Measurements from ENCODE around the gene ATP6V1G1. TPM values are rescaled to one million over a fixed set of nuclear protein-coding genes. Genes with fewer than 3 reads are reported as not detected.
"Not testable (repeated sequence)": the region's sequence is repeated elsewhere in the genome, so short reads cannot be mapped to it uniquely, and the experiment has no call there.

Gene ATP6V1G1
- polyA plus RNA-seq, 4 donors: 89.7 to 148 (median 97.6) TPM

GRCh38 chr9:114565204-114565603, 22.4 kb upstream of the ATP6V1G1 start:
- DNase-seq (no peak), FAIRE-seq (no peak)
- no peaks in the 10 kb centered on the region for H3K4me1 ChIP-seq (ENCODE audit: control insufficient read depth in 3 of 3, insufficient read depth in 2 of 3, low read depth in 1 of 3, low read length in 2 of 3)
- 77 to 82% (median 79%) methylated on average over 3 of the region's 3 CpGs for WGBS, 3 donors
- H3K27ac ChIP-seq (ENCODE audit: low read depth in 1 of 3, low read length in 2 of 3): no peak overlapping the region
- H3K4me3 ChIP-seq (ENCODE audit: low read depth in 1 of 3, low read length in 3 of 3): no peak overlapping the region
- H3K27me3 ChIP-seq (ENCODE audit: control insufficient read depth in 3 of 3, insufficient read depth in 3 of 3, low read length in 3 of 3): no peaks in the 10 kb centered on the region
- H3K9me3 ChIP-seq (ENCODE audit: control insufficient read depth in 2 of 2, insufficient read depth in 1 of 2, low read depth in 1 of 2, low read length in 1 of 2): no peaks in the 10 kb centered on the region
- no peaks in the 10 kb centered on the region for H3K36me3 ChIP-seq (ENCODE audit: control insufficient read depth in 3 of 3, insufficient read depth in 2 of 3, low read depth in 1 of 3, low read length in 3 of 3)

GRCh38 chr9:114570742-114571141, 16.8 kb upstream of the ATP6V1G1 start:
- DNase-seq: no peak
- FAIRE-seq: no peak
- Histone ChIP-seq H3K4me3 (ENCODE audit: low read depth in 1 of 3, low read length in 3 of 3) (no peak overlapping the region), H3K27ac (ENCODE audit: low read depth in 1 of 3, low read length in 2 of 3) (no peak overlapping the region), H3K9me3 (ENCODE audit: control insufficient read depth in 2 of 2, insufficient read depth in 1 of 2, low read depth in 1 of 2, low read length in 1 of 2) (no peaks in the 10 kb centered on the region), H3K4me1 (ENCODE audit: control insufficient read depth in 3 of 3, insufficient read depth in 2 of 3, low read depth in 1 of 3, low read length in 2 of 3) (no peaks in the 10 kb centered on the region), H3K36me3 (ENCODE audit: control insufficient read depth in 3 of 3, insufficient read depth in 2 of 3, low read depth in 1 of 3, low read length in 3 of 3) (no peaks in the 10 kb centered on the region), H3K27me3 (ENCODE audit: control insufficient read depth in 3 of 3, insufficient read depth in 3 of 3, low read length in 3 of 3) (no peaks in the 10 kb centered on the region)
- 52 to 68% (median 60%) methylated on average over 7 of the region's 7 CpGs for WGBS, 3 donors

- 77 to 91% (median 89%) methylated on average over 3 of the region's 3 CpGs for WGBS, 3 donors
- DNase-seq: no peak
- no peak for FAIRE-seq
Observed at GRCh38 chr9:114571391-114571790, 16.2 kb upstream of the ATP6V1G1 start.

GRCh38 chr9:114572199-114572598, 15.4 kb upstream of the ATP6V1G1 start:
- no peak for FAIRE-seq
- H3K4me3 ChIP-seq (ENCODE audit: low read depth in 1 of 3, low read length in 3 of 3): no peak overlapping the region
- no peaks in the 10 kb centered on the region for H3K36me3 ChIP-seq (ENCODE audit: control insufficient read depth in 3 of 3, insufficient read depth in 2 of 3, low read depth in 1 of 3, low read length in 3 of 3)
- no peaks in the 10 kb centered on the region for H3K4me1 ChIP-seq (ENCODE audit: control insufficient read depth in 3 of 3, insufficient read depth in 2 of 3, low read depth in 1 of 3, low read length in 2 of 3)
- 87 to 89% (median 88%) methylated on average over 6 of the region's 6 CpGs for WGBS, 3 donors
- H3K27me3 ChIP-seq (ENCODE audit: control insufficient read depth in 3 of 3, insufficient read depth in 3 of 3, low read length in 3 of 3): no peaks in the 10 kb centered on the region
- no peak overlapping the region for H3K27ac ChIP-seq (ENCODE audit: low read depth in 1 of 3, low read length in 2 of 3)
- no peaks in the 10 kb centered on the region for H3K9me3 ChIP-seq (ENCODE audit: control insufficient read depth in 2 of 2, insufficient read depth in 1 of 2, low read depth in 1 of 2, low read length in 1 of 2)
- no peak for DNase-seq

More at GRCh38 chr9:114571391-114571790, 16.2 kb upstream of the ATP6V1G1 start:
- Histone ChIP-seq H3K27ac (ENCODE audit: low read depth in 1 of 3, low read length in 2 of 3) (no peak overlapping the region), H3K9me3 (ENCODE audit: control insufficient read depth in 2 of 2, insufficient read depth in 1 of 2, low read depth in 1 of 2, low read length in 1 of 2) (no peaks in the 10 kb centered on the region), H3K4me3 (ENCODE audit: low read depth in 1 of 3, low read length in 3 of 3) (no peak overlapping the region), H3K27me3 (ENCODE audit: control insufficient read depth in 3 of 3, insufficient read depth in 3 of 3, low read length in 3 of 3) (no peaks in the 10 kb centered on the region), H3K4me1 (ENCODE audit: control insufficient read depth in 3 of 3, insufficient read depth in 2 of 3, low read depth in 1 of 3, low read length in 2 of 3) (no peaks in the 10 kb centered on the region), H3K36me3 (ENCODE audit: control insufficient read depth in 3 of 3, insufficient read depth in 2 of 3, low read depth in 1 of 3, low read length in 3 of 3) (no peaks in the 10 kb centered on the region)

GRCh38 chr9:114574438-114574837, 13.1 kb upstream of the ATP6V1G1 start:
- no peaks in the 10 kb centered on the region for H3K9me3 ChIP-seq (ENCODE audit: control insufficient read depth in 2 of 2, insufficient read depth in 1 of 2, low read depth in 1 of 2, low read length in 1 of 2)
- H3K27me3 ChIP-seq (ENCODE audit: control insufficient read depth in 3 of 3, insufficient read depth in 3 of 3, low read length in 3 of 3): no peaks in the 10 kb centered on the region
- H3K4me3 ChIP-seq (ENCODE audit: low read depth in 1 of 3, low read length in 3 of 3): no peak overlapping the region
- no peak overlapping the region for H3K27ac ChIP-seq (ENCODE audit: low read depth in 1 of 3, low read length in 2 of 3)
- no peaks in the 10 kb centered on the region for H3K36me3 ChIP-seq (ENCODE audit: control insufficient read depth in 3 of 3, insufficient read depth in 2 of 3, low read depth in 1 of 3, low read length in 3 of 3)
- DNase-seq: no peak
- no peak for FAIRE-seq
- 14 to 19% (median 16%) methylated on average over 1 of the region's 1 CpG for WGBS, 3 donors
- no peaks in the 10 kb centered on the region for H3K4me1 ChIP-seq (ENCODE audit: control insufficient read depth in 3 of 3, insufficient read depth in 2 of 3, low read depth in 1 of 3, low read length in 2 of 3)

- not testable (repeated sequence) for H3K4me3 ChIP-seq (ENCODE audit: low read depth in 1 of 3, low read length in 3 of 3); H3K9me3 ChIP-seq (ENCODE audit: control insufficient read depth in 2 of 2, insufficient read depth in 1 of 2, low read depth in 1 of 2, low read length in 1 of 2); H3K4me1 ChIP-seq (ENCODE audit: control insufficient read depth in 3 of 3, insufficient read depth in 2 of 3, low read depth in 1 of 3, low read length in 2 of 3); DNase-seq; H3K27ac ChIP-seq (ENCODE audit: low read depth in 1 of 3, low read length in 2 of 3); H3K36me3 ChIP-seq (ENCODE audit: control insufficient read depth in 3 of 3, insufficient read depth in 2 of 3, low read depth in 1 of 3, low read length in 3 of 3); H3K27me3 ChIP-seq (ENCODE audit: control insufficient read depth in 3 of 3, insufficient read depth in 3 of 3, low read length in 3 of 3); FAIRE-seq
- 85 to 87% (median 86%) methylated on average over 5 of the region's 5 CpGs for WGBS, 3 donors
Observed at GRCh38 chr9:114576779-114577178, 10.8 kb upstream of the ATP6V1G1 start.

GRCh38 chr9:114578134-114578533, 9.4 kb upstream of the ATP6V1G1 start:
- H3K27ac ChIP-seq (ENCODE audit: low read depth in 1 of 3, low read length in 2 of 3); DNase-seq; H3K4me1 ChIP-seq (ENCODE audit: control insufficient read depth in 3 of 3, insufficient read depth in 2 of 3, low read depth in 1 of 3, low read length in 2 of 3); H3K36me3 ChIP-seq (ENCODE audit: control insufficient read depth in 3 of 3, insufficient read depth in 2 of 3, low read depth in 1 of 3, low read length in 3 of 3); FAIRE-seq; H3K27me3 ChIP-seq (ENCODE audit: control insufficient read depth in 3 of 3, insufficient read depth in 3 of 3, low read length in 3 of 3); H3K4me3 ChIP-seq (ENCODE audit: low read depth in 1 of 3, low read length in 3 of 3); H3K9me3 ChIP-seq (ENCODE audit: control insufficient read depth in 2 of 2, insufficient read depth in 1 of 2, low read depth in 1 of 2, low read length in 1 of 2): not testable (repeated sequence)
- 79 to 89% (median 86%) methylated on average over 5 of the region's 5 CpGs for WGBS, 3 donors

- no peak for FAIRE-seq
- H3K4me3 ChIP-seq (ENCODE audit: low read depth in 1 of 3, low read length in 3 of 3): no peak overlapping the region
- no peaks in the 10 kb centered on the region for H3K27me3 ChIP-seq (ENCODE audit: control insufficient read depth in 3 of 3, insufficient read depth in 3 of 3, low read length in 3 of 3)
- no peak overlapping the region for H3K27ac ChIP-seq (ENCODE audit: low read depth in 1 of 3, low read length in 2 of 3)
- 74 to 84% (median 78%) methylated on average over 2 of the region's 2 CpGs for WGBS, 3 donors
- DNase-seq: peak in 1 of 2 donors; percentile 52
- H3K36me3 ChIP-seq (ENCODE audit: control insufficient read depth in 3 of 3, insufficient read depth in 2 of 3, low read depth in 1 of 3, low read length in 3 of 3): no peaks in the 10 kb centered on the region
- H3K9me3 ChIP-seq (ENCODE audit: control insufficient read depth in 2 of 2, insufficient read depth in 1 of 2, low read depth in 1 of 2, low read length in 1 of 2): peaks cover 0 to 3% of the 10 kb centered on the region in 2 donors
- no peaks in the 10 kb centered on the region for H3K4me1 ChIP-seq (ENCODE audit: control insufficient read depth in 3 of 3, insufficient read depth in 2 of 3, low read depth in 1 of 3, low read length in 2 of 3)
Observed at GRCh38 chr9:114580609-114581193, 6.9 kb upstream of the ATP6V1G1 start.

Data from small intestine (tissue), 7 donors.